ENCODE data around the gene ULK4.

The ULK4 gene

GRCh38 chr3:41477399-41478014, 484.4 kb downstream of the ULK4 start:
- Histone ChIP-seq H3F3A (ENCODE audit: control insufficient read depth, insufficient read depth) (no peaks in the 10 kb centered on the region), H3K27me3 (ENCODE audit: control insufficient read depth, low read length) (no peaks in the 10 kb centered on the region), H3K36me3 (ENCODE audit: control insufficient read depth, low read length) (no peaks in the 10 kb centered on the region), H3K9me3 (ENCODE audit: control insufficient read depth, insufficient read depth, low read length) (peaks cover 3% of the 10 kb centered on the region; the same call in 1 of the 2 replicates), H3K4me3 (ENCODE audit: low read length) (no peak overlapping the region), H4K20me1 (ENCODE audit: control insufficient read depth, insufficient read depth, low read depth, low read length) (no peaks in the 10 kb centered on the region), H3K4me1 (ENCODE audit: control insufficient read depth, low read length) (0 out of 2 replicates have a peak, but pooled peaks cover 5% of the 10 kb centered on the region), H3K79me2 (ENCODE audit: control insufficient read depth, low read length) (no peaks in the 10 kb centered on the region), H3K27ac (ENCODE audit: low read depth, low read length) (no peak overlapping the region), H3K9me2 (replicated peaks; ENCODE audit: control insufficient read depth, low read length) (no peaks in the 10 kb centered on the region), H3K4me2 (ENCODE audit: low read length) (no peak overlapping the region)
- no peak for TF ChIP-seq CTCF (IDR thresholded peaks at IDR 0.05; ENCODE audit: low read depth, low read length, poor library complexity, severe bottlenecking)
- TF ChIP-seq EZH2phosphoT487 (IDR thresholded peaks at IDR 0.05; ENCODE audit: borderline replicate concordance, low read length), result no peak

- Histone ChIP-seq H3K4me2 (ENCODE audit: low read length) (no peak overlapping the region), H3K36me3 (ENCODE audit: control insufficient read depth, low read length) (no peaks in the 10 kb centered on the region), H4K20me1 (ENCODE audit: control insufficient read depth, insufficient read depth, low read depth, low read length) (no peaks in the 10 kb centered on the region), H3F3A (ENCODE audit: control insufficient read depth, insufficient read depth) (no peaks in the 10 kb centered on the region), H3K79me2 (ENCODE audit: control insufficient read depth, low read length) (no peaks in the 10 kb centered on the region), H3K27me3 (ENCODE audit: control insufficient read depth, low read length) (no peaks in the 10 kb centered on the region), H3K27ac (ENCODE audit: low read depth, low read length) (no peak overlapping the region), H3K4me3 (ENCODE audit: low read length) (no peak overlapping the region), H3K9me3 (ENCODE audit: control insufficient read depth, insufficient read depth, low read length) (peaks cover 4% of the 10 kb centered on the region; the same call in 1 of the 2 replicates), H3K9me2 (replicated peaks; ENCODE audit: control insufficient read depth, low read length) (no peaks in the 10 kb centered on the region), H3K4me1 (ENCODE audit: control insufficient read depth, low read length) (no peaks in the 10 kb centered on the region)
- TF ChIP-seq EZH2phosphoT487 (IDR thresholded peaks at IDR 0.05; ENCODE audit: borderline replicate concordance, low read length) (no peak), CTCF (IDR thresholded peaks at IDR 0.05; ENCODE audit: low read depth, low read length, poor library complexity, severe bottlenecking) (no peak)
Observed at GRCh38 chr3:41469083-41469482, 492.8 kb downstream of the ULK4 start.

DNA sequence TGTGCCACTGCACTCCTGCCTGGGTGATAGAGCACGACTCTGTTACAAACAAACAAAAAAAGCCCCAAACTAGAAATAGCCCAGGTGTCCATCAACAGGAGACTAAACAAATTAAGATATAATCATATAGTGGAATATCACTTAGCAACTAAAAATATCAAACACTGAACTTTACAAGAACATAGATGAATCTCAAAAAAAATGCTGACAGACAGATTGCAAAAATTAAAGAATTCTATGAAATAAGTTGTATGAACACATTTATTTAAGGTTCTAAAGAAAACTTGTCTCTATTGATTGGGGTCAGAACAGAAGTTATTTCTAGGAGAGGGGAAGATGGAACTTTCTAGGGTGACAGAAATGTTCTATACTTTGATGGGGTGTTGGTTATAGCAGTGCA, 494.4 kb downstream of the ULK4 start:
- TF ChIP-seq EZH2phosphoT487 (IDR thresholded peaks at IDR 0.05; ENCODE audit: borderline replicate concordance, low read length), result no peak
- no peak for TF ChIP-seq CTCF (IDR thresholded peaks at IDR 0.05; ENCODE audit: low read depth, low read length, poor library complexity, severe bottlenecking)
- no peaks in the 10 kb centered on the region for H3K27me3 ChIP-seq (ENCODE audit: control insufficient read depth, low read length)
- H3K4me2 ChIP-seq (ENCODE audit: low read length), result no peak overlapping the region
- H3K79me2 ChIP-seq (ENCODE audit: control insufficient read depth, low read length), result no peaks in the 10 kb centered on the region
- H3K4me3 ChIP-seq (ENCODE audit: low read length), result no peak overlapping the region
- H3K36me3 ChIP-seq (ENCODE audit: control insufficient read depth, low read length), result no peaks in the 10 kb centered on the region
- H3K9me2 ChIP-seq (replicated peaks; ENCODE audit: control insufficient read depth, low read length), result no peaks in the 10 kb centered on the region
- H3K9me3 ChIP-seq (ENCODE audit: control insufficient read depth, insufficient read depth, low read length), result peaks cover under 1% of the 10 kb centered on the region; the same call in 1 of the 2 replicates
- no peak overlapping the region for H3K27ac ChIP-seq (ENCODE audit: low read depth, low read length)
- H3F3A ChIP-seq (ENCODE audit: control insufficient read depth, insufficient read depth), result no peaks in the 10 kb centered on the region
- H4K20me1 ChIP-seq (ENCODE audit: control insufficient read depth, insufficient read depth, low read depth, low read length), result no peaks in the 10 kb centered on the region
- no peaks in the 10 kb centered on the region for H3K4me1 ChIP-seq (ENCODE audit: control insufficient read depth, low read length)

All from DOHH2 (cell line).